Activated B cell treated with CpG ODN at 0.5 μM for 24 hours (primary cell): ENCODE results near the gene SLPI. TPM values are rescaled to one million over a fixed set of nuclear protein-coding genes. Genes with fewer than 3 reads are reported as not detected.

ENCODE experiments used
- ATAC-seq: fragments of 200-7000 bp; cut with Tn5 transposase; one replicate; pipeline ENCODE4 v1.10.0; 2021; ENCODE audit warnings: low read depth, mild to moderate bottlenecking, moderate library complexity
- CTCF ChIA-PET: fragments of 350-600 bp; sonication (Branson Sonifier 250); formaldehyde crosslinking; loops from one replicate; lab custom pipeline; 2021; ENCODE audit warnings: antibody characterized with exemption; lab: Charles Lee
- POLR2A ChIA-PET: fragments of 350-600 bp; sonication (Branson Sonifier 250); formaldehyde crosslinking; loops from one replicate; lab custom pipeline; 2021; ENCODE audit warnings: antibody characterized with exemption; lab: Charles Lee
- DNase-seq: peaks from one replicate; pipeline ENCODE4 v3.0.0; 2022
- H3K27ac Mint-ChIP-seq: one replicate; pipeline ENCODE4 v1.8.0; 2020; ENCODE audit warnings: mixed read lengths
- H3K27me3 Mint-ChIP-seq: one replicate; pipeline ENCODE4 v1.8.0; 2021; ENCODE audit warnings: mixed read lengths
- H3K36me3 Mint-ChIP-seq: one replicate; pipeline ENCODE4 v1.8.0; 2021; ENCODE audit warnings: low read depth, mixed read lengths
- H3K4me1 Mint-ChIP-seq: one replicate; pipeline ENCODE4 v1.8.0; 2021; ENCODE audit warnings: mixed read lengths
- H3K4me3 Mint-ChIP-seq: one replicate; pipeline ENCODE4 v1.8.0; 2020; ENCODE audit warnings: mild to moderate bottlenecking, mixed read lengths
- H3K9me3 Mint-ChIP-seq: one replicate; pipeline ENCODE4 v1.8.0; 2020; ENCODE audit warnings: mixed read lengths
- intact Hi-C: fragments of 100-400 bp; cut with micrococcal nuclease; formaldehyde crosslinking; loops from one replicate; pipeline ENCODE4 v1.15.1; 2024
- total RNA-seq: library from RNA; stranded (reverse); gene quantifications from 2 replicates; pipeline ENCODE4 v1.2.3, GENCODE V29; 2022
- TF ChIP-seq, protein P1 (sequence below): fragments of 200-600 bp; IDR thresholded peaks from one replicate; pipeline ENCODE4 v1.8.0; 2022; ENCODE audit warnings: antibody characterized with exemption, mild to moderate bottlenecking

Gene SLPI
- total RNA-seq, 1 donor from 2014 or later, result not detected

DNA sequence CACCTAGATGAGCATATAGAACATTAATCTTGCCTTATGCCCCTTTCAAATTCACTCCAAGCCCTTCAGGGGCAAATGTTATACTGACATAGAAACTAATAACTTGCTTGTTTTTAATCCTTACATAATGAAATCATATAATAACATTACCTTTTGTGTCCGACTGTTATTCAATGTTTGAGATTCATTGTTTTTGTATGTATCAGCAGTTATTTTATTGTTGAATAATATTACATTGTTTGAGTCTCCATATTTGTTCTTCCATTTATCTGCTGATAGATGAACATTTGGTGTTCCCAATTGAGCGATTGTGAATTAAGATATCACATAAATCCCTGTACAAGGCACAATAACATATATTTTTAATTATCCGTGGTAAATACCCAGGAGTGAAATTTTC lies 41.5 kb downstream of the SLPI start:
- DNase-seq, result no peak
- H3K4me1 Mint-ChIP-seq, result no peaks in the 10 kb centered on the region
- CTCF ChIA-PET, result no interaction called here
- peaks cover 3% of the 10 kb centered on the region for H3K9me3 Mint-ChIP-seq
- POLR2A ChIA-PET, result no interaction called here
- intact Hi-C loops, result no loop called here
- TF ChIP-seq, protein P1, sequence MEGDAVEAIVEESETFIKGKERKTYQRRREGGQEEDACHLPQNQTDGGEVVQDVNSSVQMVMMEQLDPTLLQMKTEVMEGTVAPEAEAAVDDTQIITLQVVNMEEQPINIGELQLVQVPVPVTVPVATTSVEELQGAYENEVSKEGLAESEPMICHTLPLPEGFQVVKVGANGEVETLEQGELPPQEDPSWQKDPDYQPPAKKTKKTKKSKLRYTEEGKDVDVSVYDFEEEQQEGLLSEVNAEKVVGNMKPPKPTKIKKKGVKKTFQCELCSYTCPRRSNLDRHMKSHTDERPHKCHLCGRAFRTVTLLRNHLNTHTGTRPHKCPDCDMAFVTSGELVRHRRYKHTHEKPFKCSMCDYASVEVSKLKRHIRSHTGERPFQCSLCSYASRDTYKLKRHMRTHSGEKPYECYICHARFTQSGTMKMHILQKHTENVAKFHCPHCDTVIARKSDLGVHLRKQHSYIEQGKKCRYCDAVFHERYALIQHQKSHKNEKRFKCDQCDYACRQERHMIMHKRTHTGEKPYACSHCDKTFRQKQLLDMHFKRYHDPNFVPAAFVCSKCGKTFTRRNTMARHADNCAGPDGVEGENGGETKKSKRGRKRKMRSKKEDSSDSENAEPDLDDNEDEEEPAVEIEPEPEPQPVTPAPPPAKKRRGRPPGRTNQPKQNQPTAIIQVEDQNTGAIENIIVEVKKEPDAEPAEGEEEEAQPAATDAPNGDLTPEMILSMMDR, result no peak
- no peak overlapping the region for H3K4me3 Mint-ChIP-seq
- H3K27me3 Mint-ChIP-seq, result peaks cover 25% of the 10 kb centered on the region
- no peak for ATAC-seq
- no peaks in the 10 kb centered on the region for H3K36me3 Mint-ChIP-seq
- no peak overlapping the region for H3K27ac Mint-ChIP-seq

DNA sequence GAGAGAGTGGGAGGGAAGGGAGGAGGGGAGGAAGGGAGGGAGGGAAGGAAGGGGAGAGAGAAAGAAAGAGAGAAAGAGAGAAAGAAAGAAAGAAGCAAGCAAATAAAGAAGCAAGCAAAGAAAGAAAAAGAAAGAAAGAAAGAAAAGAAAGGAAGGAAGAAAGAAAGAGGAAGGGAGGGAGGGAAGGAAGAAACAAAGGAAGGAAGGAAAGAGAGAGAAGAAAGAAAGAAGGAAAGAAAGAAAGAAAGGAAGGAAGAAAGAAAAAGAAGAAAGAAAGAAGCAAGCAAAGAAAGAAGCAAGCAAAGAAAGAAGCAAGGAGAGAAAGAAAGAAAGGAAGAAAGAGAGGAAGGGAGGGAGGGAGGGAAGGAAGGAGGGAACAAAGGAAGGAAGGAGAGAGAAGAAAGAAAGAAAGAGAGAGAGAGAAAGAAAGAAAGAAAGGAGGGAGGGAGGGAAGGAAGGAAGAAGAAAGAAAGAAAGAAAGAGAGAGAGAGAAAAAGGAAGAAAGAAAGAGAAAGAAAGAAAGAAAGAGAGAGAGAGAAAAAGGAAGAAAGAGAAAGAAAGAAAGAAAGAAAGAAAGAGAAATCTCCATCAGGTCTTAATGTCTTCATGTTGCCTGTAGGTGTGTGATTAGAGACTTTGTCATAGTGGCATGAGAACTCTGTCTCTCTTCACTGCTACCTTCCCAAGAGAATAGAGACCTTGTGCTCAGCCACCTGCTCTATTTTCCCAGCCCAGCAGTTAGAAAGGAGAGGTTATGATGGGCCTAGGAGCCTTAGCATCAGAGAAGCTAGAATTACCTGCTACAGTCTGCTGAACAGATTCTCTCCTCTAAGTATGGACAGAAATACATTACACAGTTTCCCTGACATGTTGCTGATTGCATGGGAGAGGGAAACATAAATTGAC lies 42.5 kb downstream of the SLPI start:
- ChIA-PET CTCF (no interaction called here), POLR2A (no interaction called here)
- TF ChIP-seq, protein P1, result no peak
- no peaks in the 10 kb centered on the region for H3K4me1 Mint-ChIP-seq
- H3K36me3 Mint-ChIP-seq, result no peaks in the 10 kb centered on the region
- ATAC-seq (no peak), DNase-seq (no peak)
- intact Hi-C loops, result no loop called here
- H3K27me3 Mint-ChIP-seq, result peaks cover 31% of the 10 kb centered on the region
- H3K4me3 Mint-ChIP-seq, result no peak overlapping the region
- no peak overlapping the region for H3K27ac Mint-ChIP-seq
- H3K9me3 Mint-ChIP-seq, result no peaks in the 10 kb centered on the region

DNA sequence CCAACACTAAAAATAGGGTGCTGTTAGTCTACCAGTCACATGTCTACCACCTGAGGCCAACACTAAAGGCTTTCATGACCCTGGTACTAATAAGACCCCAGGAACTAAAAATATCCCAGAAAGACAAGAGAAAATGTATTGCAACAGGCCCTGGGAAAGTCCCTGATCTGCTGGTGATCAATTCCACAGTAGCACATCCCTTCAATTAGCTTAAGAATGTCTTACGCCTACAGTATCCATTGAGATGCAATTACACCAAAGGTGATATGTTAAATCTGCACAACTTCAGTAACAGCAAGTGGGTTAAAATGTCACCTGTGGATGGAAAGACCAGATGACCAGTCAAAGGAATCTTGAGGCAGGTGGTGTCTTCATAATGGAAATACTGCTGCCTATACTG lies 44.4 kb downstream of the SLPI start:
- CTCF ChIA-PET, result no interaction called here
- Mint-ChIP-seq H3K9me3 (no peaks in the 10 kb centered on the region), H3K36me3 (no peaks in the 10 kb centered on the region), H3K27ac (no peak overlapping the region), H3K4me3 (no peak overlapping the region), H3K27me3 (peaks cover 39% of the 10 kb centered on the region), H3K4me1 (no peaks in the 10 kb centered on the region)
- no peak for ATAC-seq
- POLR2A ChIA-PET, result no interaction called here
- intact Hi-C loops, result no loop called here
- no peak for DNase-seq
- TF ChIP-seq, protein P1, result no peak

DNA sequence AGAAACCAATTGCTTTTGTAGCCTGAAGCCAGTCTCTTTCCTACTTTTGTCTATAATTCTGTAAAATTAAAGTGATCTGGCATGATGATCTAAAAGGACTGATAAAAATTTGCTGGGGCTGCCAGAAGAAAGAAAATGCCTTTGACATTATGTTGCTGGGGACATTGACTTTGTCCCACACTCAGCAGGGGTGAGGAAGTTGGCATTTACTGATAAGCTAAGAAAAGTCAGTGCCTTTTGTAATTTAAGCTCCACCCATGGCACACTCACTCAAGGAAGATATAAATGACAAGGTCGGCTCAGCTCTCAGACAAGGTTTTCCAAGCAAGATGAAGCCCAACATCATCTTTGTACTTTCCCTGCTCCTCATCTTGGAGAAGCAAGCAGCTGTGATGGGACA lies 47.6 kb downstream of the SLPI start, which contains the start of gene SEMG1:
TSS of gene SEMG1 (plus strand) at position 309 of the 400 bp plus-strand sequence. CDS start at position 330, 21 bp downstream.
- Mint-ChIP-seq H3K36me3 (no peaks in the 10 kb centered on the region), H3K4me3 (no peak within 1 kb of the TSS), H3K9me3 (peaks cover 7% of the 10 kb centered on the region), H3K4me1 (no peaks in the 10 kb centered on the region), H3K27ac (no peak within 1 kb of the TSS), H3K27me3 (peaks cover 43% of the 10 kb centered on the region)
- DNase-seq (no peak), ATAC-seq (no peak)
- TF ChIP-seq, protein P1, result no peak
- CTCF ChIA-PET, result no interaction called here
- POLR2A ChIA-PET, result no interaction called here
- intact Hi-C loops, result no loop called here

Other genes starting within 250 kb of the SLPI start
- not detected in 2 replicates for gene KCNS1, start 153.4 kb downstream of the SLPI start, total RNA-seq
- not detected in 2 replicates for gene WFDC5, start 139.4 kb downstream of the SLPI start, total RNA-seq
- gene WFDC12, start 130.1 kb downstream of the SLPI start, total RNA-seq, result not detected in 2 replicates
- not detected in 2 replicates for gene PI3, start 79.7 kb downstream of the SLPI start, total RNA-seq
- gene SEMG1, start 47.5 kb downstream of the SLPI start, total RNA-seq, result not detected in 2 replicates
- not detected in 2 replicates for gene SEMG2, start 33.2 kb downstream of the SLPI start, total RNA-seq
- not detected in 2 replicates for gene RBPJL, start 52.3 kb upstream of the SLPI start, total RNA-seq
- not detected in 2 replicates for gene MATN4, start 53.7 kb upstream of the SLPI start, total RNA-seq
- gene SDC4, start 93.9 kb upstream of the SLPI start, total RNA-seq, result not detected in 2 replicates
- gene SYS1, start 108.6 kb upstream of the SLPI start, total RNA-seq, result 31.7 and 35.2 TPM in 2 replicates
- gene TP53TG5, start 123.8 kb upstream of the SLPI start, total RNA-seq, result not detected in 2 replicates
- gene DBNDD2, start 153.7 kb upstream of the SLPI start, total RNA-seq, result 2.6 and 2.7 TPM in 2 replicates
- 65.8 and 74.5 TPM in 2 replicates for gene PIGT, start 161.6 kb upstream of the SLPI start, total RNA-seq
- 0.71 TPM in 1 of 2 replicates, not detected in the other for gene WFDC2, start 215.2 kb upstream of the SLPI start, total RNA-seq